OCI-LY7 (cell line): Measurements from ENCODE around the gene ZNF620.
"Not testable (repeated sequence)": the region's sequence is repeated elsewhere in the genome, so short reads cannot be mapped to it uniquely, and the experiment has no call there.

Source experiments
- CTCF ChIP-seq: fragments of 200-600 bp; sonication (generic); conservative IDR thresholded peaks from 2 replicates; pipeline ENCODE4 v1.5.1; 2014; ENCODE audit warnings: mild to moderate bottlenecking, antibody characterized with exemption, low read length, moderate library complexity, mixed read lengths
- EZH2phosphoT487 ChIP-seq: fragments of 200-600 bp; sonication (generic); IDR thresholded peaks from 2 replicates; pipeline ENCODE4 v1.6.1; 2018; ENCODE audit warnings: low read depth, borderline replicate concordance, mild to moderate bottlenecking, mixed run types, antibody characterized with exemption, low read length, moderate library complexity, mixed read lengths

DNA sequence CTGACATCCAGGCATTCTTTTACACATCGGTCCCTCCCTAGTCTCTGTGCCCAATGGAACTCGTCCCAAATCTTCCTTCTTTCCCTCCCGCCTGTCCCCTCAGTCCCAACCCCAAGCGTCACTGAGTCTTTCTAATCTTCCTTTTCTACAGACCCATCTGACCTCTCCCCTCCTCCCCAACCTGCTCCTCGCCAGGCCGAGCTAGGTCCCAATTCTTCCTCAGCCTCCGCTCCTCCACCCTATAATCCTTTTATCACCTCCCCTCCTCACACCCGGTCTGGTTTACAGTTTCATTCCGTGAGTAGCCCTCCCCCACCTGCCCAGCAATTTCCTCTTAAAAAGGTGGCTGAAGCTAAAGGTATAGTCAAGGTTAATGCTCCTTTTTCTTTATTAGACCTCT lies 56.6 kb downstream of the ZNF620 start:
- TF ChIP-seq EZH2phosphoT487, CTCF: not testable (repeated sequence)
